Cardiac fibroblast (primary cell): ENCODE results near the gene AAK1.
A peak's percentile ranks its signal among the peaks of the same experiment; 100 is the strongest.

ENCODE experiments used
- DNase-seq, 2 donors: peaks; one replicate each; pipeline versions ENCODE4 v3.0.0 to v3.0.0-alpha.2; 2010; ENCODE audit warnings: low read depth in 2 of 2
- H3K4me3 ChIP-seq, 2 donors: replicated peaks in 1 of 2; 1 replicate in 1 of 2; 2 replicates in 1 of 2; pipeline ENCODE4 v1.5.1; 2011; ENCODE audit warnings: low read depth in 2 of 2, low read length in 2 of 2, mild to moderate bottlenecking in 2 of 2, moderate library complexity in 1 of 2
- CTCF ChIP-seq: IDR thresholded peaks from one replicate; pipeline ENCODE4 v1.5.1; 2011; ENCODE audit warnings: low read depth, mild to moderate bottlenecking, low read length, inconsistent platforms

Gene AAK1

DNA sequence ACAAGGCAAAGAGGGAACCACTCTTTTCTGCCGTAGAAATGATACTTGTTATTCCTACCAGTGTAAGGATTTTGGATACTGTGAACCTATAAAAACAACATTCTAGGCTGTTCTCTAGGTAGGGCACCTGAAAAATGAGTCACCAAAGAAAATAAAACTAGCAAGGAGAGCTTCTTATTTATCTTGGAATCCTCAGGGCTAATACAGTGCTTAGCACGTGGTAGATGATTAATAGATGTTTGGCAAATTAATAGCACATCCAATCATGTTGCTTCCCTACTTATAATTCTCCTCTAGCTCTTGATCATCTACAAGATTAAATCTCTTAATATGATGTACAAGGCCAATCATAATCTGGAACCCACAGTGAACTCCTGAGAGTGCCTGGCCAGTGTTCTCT is 73.1 kb downstream of the AAK1 start:
- DNase-seq = no peak
- H3K4me3 ChIP-seq = no peak overlapping the region
- TF ChIP-seq CTCF = no peak

DNA sequence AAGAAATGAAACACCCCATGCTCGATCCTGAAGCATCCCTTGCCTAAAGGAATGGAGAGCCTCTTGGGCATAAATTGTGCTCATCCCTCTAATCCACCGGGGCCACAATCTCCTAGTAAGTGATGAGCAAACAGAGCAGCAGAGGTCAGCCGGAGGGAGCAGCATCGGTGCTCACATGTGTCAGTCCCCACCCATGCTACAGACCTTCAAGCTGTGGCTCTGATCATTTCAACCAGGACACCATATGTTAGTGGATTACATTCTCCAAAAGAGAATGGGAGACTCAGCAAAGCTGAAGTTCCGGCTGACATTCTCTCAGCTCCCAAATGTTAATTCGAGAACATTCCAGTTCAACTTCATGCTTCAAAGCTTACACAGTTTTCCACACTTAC is 75.6 kb downstream of the AAK1 start:
- TF ChIP-seq CTCF = no peak
- no peak overlapping the region for H3K4me3 ChIP-seq
- no peak for DNase-seq

DNA sequence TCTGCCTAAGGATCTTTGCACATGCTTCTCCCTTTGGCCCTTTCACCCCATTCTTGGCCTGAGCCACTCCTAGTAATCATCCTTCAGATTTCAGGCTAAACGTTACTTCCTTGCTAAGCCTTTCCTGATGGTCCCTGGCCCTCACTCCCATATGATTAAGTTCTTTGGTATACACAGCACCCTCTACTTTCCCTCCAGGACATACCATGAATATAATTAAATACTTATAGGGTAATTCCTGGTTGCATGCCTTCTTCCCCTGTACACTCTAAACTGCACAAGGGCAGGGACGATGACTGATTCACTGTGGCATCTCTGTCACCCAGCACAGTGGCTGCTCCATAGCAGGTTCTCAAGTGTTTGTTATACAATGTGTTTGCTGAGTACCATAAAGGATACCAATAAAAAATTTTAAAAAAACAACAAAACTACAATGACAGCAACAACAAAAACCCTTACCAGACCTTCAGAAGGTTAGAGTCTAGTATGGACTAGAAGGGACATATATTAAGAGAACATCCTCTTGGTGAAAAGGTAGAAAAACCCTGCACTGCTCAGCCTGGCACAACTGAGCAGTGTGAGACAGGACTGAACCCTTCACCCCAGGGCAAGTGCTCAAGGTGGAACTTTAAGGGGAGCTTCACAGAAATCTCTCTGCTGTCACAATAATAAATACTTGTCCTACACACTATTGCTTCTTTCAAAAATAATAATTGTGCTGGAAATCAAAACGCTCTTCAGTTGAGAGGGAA is 76.2 kb downstream of the AAK1 start:
- DNase-seq = peak in 1 of 2 donors; percentile 56
- no peak for TF ChIP-seq CTCF
- H3K4me3 ChIP-seq = no peak overlapping the region

DNA sequence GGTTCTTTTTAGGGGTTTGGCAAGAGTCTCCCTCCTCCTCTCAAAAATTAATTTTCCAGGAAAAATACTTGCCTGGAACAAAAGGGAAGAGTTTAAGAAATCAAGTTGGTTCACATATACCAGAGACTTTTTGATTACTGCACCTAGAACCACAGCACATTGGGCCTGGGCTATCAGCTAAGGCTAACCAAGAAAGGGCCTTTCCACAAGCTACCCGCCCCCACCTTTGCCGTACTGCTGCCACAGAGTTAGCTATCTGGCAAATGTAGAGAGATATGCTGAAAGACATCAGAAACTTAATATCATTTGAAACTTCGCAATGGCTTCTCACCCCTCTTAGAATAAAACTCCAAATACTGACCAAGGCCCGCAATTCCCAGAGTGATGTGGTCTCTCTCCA is 76.9 kb downstream of the AAK1 start:
- TF ChIP-seq CTCF = no peak
- DNase-seq = no peak
- H3K4me3 ChIP-seq = no peak overlapping the region

GRCh38 chr2:69565431-69565839 is 78.1 kb downstream of the AAK1 start:
- peak; percentile 36 to 51 for DNase-seq
- TF ChIP-seq CTCF = peak; percentile 76
- no peak overlapping the region for H3K4me3 ChIP-seq

DNA sequence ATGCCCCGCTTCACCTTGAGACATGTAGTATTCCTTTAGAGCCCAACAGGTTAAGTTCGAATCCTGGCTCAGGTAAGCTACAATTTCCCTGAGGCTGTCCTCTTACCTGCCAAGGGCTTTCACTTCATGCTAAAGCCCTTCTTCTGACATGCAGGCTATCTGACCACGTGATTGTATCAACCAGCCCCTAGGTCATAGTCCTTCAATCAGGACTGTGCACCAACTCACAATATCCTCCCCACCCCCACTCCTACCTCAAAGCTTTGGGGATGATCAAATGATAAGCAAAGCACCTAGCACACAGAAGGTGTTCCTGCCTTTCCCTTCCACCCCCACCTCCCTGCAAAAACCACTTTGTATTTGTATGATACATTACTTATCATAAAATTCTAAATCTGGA is 78.9 kb downstream of the AAK1 start:
- no peak overlapping the region for H3K4me3 ChIP-seq
- DNase-seq = no peak
- TF ChIP-seq CTCF = no peak

DNA sequence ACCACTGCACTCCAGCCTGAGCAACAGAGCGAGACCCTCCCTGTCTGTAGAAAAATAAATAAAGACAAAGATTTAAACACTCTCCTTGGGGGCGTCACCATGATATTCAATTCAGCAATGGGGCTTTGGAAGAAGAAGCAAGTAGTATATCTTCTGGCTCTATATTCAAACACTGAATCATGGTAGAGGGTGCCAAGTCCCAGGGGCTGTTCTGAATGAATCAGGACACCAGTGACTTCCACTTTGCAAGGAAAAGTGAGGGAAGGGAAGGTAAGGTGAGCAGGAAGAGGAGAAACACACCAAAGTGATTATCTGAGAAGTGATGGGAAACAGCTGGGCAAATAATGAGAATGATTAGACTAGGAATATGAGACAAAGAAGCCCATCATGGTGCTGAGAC is 80.5 kb downstream of the AAK1 start:
- H3K4me3 ChIP-seq = no peak overlapping the region
- no peak for TF ChIP-seq CTCF
- no peak for DNase-seq
